ENCODE measurements around the gene BET1L.

The BET1L gene

DNA sequence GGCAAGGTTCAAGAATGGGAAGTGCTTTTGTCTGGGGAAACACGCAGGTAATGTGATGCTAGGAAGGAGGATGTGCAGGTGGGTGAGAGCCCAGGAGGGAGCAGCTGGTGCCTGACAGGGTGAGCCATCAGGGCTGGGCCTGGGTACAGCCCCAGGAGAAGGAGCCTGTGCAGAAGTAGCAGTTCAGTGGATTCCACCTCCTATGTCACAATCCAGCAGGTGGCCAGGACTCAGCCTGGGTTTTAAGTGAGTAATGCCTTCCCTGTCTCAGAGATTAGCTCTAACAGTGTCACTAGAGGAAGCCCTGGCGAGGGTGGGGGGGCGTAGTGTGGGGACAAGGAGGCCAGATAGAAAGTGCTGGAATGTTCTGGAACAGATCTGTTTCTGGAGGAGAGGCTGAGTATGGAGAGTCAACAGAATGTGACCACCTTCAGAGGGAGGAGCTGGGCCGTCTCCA, 8.4 kb upstream of the BET1L start:
- Histone ChIP-seq H3K9ac (ENCODE audit: low read length) (no peak overlapping the region), H3K4me3 (ENCODE audit: low read length) (no peak overlapping the region), H3K27me3 (replicated peaks; ENCODE audit: control insufficient read depth, insufficient read depth, low read length) (no peaks in the 10 kb centered on the region), H3K9me3 (ENCODE audit: control insufficient read depth, low read length) (no peaks in the 10 kb centered on the region), H3K36me3 (ENCODE audit: control insufficient read depth, insufficient read depth, low read length, severe bottlenecking) (peaks cover 58% of the 10 kb centered on the region), H3K4me1 (ENCODE audit: control insufficient read depth, insufficient read depth, low read length) (peaks cover 7% of the 10 kb centered on the region)
- DNase-seq (ENCODE audit: low read depth), result no peak

DNA sequence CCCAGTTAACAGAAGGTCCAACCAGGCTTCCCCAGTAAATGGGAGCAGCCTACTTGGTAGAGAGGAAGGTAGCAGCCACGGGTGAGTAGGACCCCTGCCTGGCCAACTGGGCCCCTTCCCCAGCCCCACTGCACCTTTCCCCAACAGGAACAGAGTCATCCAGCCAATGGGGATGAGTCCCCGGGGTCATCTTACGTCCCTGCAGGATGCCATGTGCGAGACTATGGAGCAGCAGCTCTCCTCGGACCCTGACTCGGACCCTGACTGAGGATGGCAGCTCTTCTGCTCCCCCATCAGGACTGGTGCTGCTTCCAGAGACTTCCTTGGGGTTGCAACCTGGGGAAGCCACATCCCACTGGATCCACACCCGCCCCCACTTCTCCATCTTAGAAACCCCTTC, 6.9 kb upstream of the BET1L start:
- peaks cover 69% of the 10 kb centered on the region for H3K36me3 ChIP-seq (ENCODE audit: control insufficient read depth, insufficient read depth, low read length, severe bottlenecking)

DNA sequence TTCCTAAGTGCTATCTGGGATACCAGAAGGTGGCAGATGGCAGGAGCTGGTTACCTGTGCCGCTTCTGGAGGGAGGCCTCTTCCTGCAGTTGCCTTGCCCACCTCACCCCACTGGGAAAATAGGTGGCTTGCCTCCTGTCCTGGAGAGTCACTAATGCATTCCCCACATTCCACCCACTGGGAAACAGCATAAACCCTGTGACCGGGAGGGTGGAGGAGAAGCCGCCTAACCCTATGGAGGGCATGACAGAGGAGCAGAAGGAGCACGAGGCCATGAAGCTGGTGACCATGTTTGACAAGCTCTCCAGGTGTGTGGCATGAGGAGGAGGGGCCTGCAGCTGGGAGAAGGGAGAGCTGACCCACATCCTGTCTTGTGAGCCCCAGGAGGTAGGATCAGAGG, 5.9 kb upstream of the BET1L start:
- no peak for DNase-seq (ENCODE audit: low read depth)
- Histone ChIP-seq H3K9me3 (ENCODE audit: control insufficient read depth, low read length) (no peaks in the 10 kb centered on the region), H3K27me3 (replicated peaks; ENCODE audit: control insufficient read depth, insufficient read depth, low read length) (no peaks in the 10 kb centered on the region), H3K36me3 (ENCODE audit: control insufficient read depth, insufficient read depth, low read length, severe bottlenecking) (peaks cover 69% of the 10 kb centered on the region), H3K9ac (ENCODE audit: low read length) (no peak overlapping the region), H3K4me1 (ENCODE audit: control insufficient read depth, insufficient read depth, low read length) (peaks cover 21% of the 10 kb centered on the region), H3K4me3 (ENCODE audit: low read length) (no peak overlapping the region)

More for the DNA sequence above, 6.9 kb upstream of the BET1L start:
- Histone ChIP-seq H3K27me3 (replicated peaks; ENCODE audit: control insufficient read depth, insufficient read depth, low read length) (no peaks in the 10 kb centered on the region), H3K9ac (ENCODE audit: low read length) (no peak overlapping the region), H3K4me3 (ENCODE audit: low read length) (no peak overlapping the region), H3K4me1 (ENCODE audit: control insufficient read depth, insufficient read depth, low read length) (peaks cover 21% of the 10 kb centered on the region), H3K9me3 (ENCODE audit: control insufficient read depth, low read length) (no peaks in the 10 kb centered on the region)
- DNase-seq (ENCODE audit: low read depth), result no peak

DNA sequence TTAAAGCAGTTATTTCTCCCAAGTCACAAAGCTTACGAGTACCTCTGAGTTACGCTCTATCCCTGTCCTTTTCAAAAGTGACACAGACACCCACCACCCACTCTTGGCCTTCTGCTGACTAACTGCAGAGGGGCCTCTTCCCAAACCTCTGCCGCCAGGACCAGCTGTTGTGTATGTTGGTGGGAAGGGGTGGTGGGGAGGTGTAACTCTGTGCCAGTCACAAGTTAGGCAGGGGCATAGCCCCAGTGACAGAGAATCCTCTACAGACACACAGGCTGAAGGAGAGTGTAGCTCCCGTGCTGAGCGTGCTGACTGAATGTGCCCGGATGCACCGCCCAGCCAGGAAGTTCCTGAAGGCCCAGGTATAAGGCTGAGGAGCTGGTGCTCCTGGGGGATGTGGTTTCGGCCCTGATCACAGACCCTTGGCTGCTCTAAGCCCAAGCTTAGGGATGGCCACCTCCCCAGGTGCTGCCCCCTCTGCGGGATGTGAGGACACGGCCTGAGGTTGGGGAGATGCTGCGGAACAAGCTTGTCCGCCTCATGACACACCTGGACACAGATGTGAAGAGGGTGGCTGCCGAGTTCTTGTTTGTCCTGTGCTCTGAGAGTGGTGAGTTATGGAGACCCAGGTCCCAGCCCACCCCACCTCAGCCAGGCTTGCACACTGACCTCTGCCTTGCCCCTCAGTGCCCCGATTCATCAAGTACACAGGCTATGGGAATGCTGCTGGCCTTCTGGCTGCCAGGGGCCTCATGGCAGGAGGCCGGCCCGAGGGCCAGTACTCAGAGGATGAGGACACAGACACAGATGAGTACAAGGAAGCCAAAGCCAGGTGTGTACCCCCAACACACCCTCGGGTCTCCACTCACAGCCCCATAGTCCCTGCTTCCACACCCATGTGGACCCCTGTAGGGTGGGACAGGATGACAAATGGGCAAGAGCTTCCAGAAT, 5.2 kb upstream of the BET1L start:
- H3K36me3 ChIP-seq (ENCODE audit: control insufficient read depth, insufficient read depth, low read length, severe bottlenecking), result peaks cover 69% of the 10 kb centered on the region
- no peak overlapping the region for H3K4me3 ChIP-seq (ENCODE audit: low read length)
- DNase-seq (ENCODE audit: low read depth), result no peak
- H3K9me3 ChIP-seq (ENCODE audit: control insufficient read depth, low read length), result no peaks in the 10 kb centered on the region
- no peaks in the 10 kb centered on the region for H3K27me3 ChIP-seq (replicated peaks; ENCODE audit: control insufficient read depth, insufficient read depth, low read length)
- peaks cover 21% of the 10 kb centered on the region for H3K4me1 ChIP-seq (ENCODE audit: control insufficient read depth, insufficient read depth, low read length)
- no peak overlapping the region for H3K9ac ChIP-seq (ENCODE audit: low read length)

DNA sequence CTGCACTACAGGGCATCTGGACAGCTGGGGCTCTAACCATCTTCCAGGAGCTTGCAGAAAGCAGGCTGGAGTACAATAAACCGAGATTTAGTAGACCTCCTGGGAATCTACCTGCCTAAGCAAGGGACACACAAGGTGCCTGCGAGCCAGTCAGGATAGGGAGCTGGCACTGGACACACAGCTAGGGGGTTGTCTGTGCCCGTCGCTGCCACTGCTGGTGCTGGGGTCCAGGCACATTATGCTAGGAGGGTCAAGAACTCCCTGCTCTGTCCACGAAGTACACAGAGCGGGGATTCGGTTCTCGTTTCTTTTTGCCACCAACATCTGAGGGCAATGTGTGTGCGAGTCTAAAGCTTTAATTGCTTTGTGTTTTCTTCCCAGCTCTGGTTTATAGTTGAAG, 4.5 kb upstream of the BET1L start:
- Histone ChIP-seq H3K27me3 (replicated peaks; ENCODE audit: control insufficient read depth, insufficient read depth, low read length) (no peaks in the 10 kb centered on the region), H3K36me3 (ENCODE audit: control insufficient read depth, insufficient read depth, low read length, severe bottlenecking) (peaks cover 68% of the 10 kb centered on the region), H3K4me1 (ENCODE audit: control insufficient read depth, insufficient read depth, low read length) (peaks cover 21% of the 10 kb centered on the region), H3K9me3 (ENCODE audit: control insufficient read depth, low read length) (no peaks in the 10 kb centered on the region), H3K9ac (ENCODE audit: low read length) (no peak overlapping the region), H3K4me3 (ENCODE audit: low read length) (no peak overlapping the region)
- DNase-seq (ENCODE audit: low read depth), result no peak

DNA sequence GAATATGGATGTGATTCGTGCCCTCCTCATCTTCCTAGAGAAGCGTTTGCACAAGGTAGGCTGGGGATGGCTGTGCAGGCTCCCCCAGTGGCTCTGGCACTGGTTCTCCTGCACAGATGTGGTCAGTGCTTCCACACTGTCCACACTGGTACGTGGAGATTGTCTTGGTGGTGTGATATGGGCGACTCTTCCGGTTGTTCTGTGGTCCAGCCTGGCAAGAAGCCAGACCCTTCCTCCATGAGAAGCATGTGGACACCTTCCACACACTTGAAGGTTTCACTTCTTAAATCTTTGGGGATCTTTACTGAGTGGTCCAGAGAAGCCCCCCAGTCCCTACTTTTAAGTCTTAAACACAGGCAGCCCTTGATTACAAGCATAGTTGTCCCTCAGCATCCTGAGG, 4.1 kb upstream of the BET1L start:
- Histone ChIP-seq H3K9ac (ENCODE audit: low read length) (peak overlapping the region; percentile 100), H3K4me3 (ENCODE audit: low read length) (no peak overlapping the region), H3K9me3 (ENCODE audit: control insufficient read depth, low read length) (no peaks in the 10 kb centered on the region), H3K36me3 (ENCODE audit: control insufficient read depth, insufficient read depth, low read length, severe bottlenecking) (peaks cover 64% of the 10 kb centered on the region), H3K27me3 (replicated peaks; ENCODE audit: control insufficient read depth, insufficient read depth, low read length) (no peaks in the 10 kb centered on the region), H3K4me1 (ENCODE audit: control insufficient read depth, insufficient read depth, low read length) (peaks cover 23% of the 10 kb centered on the region)
- DNase-seq (ENCODE audit: low read depth), result no peak

DNA sequence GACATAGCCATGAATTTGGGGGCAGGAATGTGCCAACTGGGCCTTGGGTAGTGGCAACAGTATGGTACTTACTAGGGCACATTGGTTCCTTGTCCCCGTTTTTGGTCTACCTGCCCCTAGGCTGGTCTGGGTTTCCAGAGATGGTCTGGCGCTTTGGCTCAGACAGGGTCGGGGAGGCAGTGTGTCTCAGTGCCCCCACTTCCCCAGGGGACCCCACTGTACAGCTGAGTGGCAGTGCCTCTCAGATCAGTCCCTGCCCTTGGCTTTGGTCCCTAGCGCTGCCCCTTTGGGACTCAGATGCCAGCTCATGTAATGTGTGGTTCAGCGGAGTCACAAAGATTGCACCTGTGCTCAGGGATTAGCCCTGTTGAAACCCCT, 3.6 kb upstream of the BET1L start:
- H3K36me3 ChIP-seq (ENCODE audit: control insufficient read depth, insufficient read depth, low read length, severe bottlenecking), result peaks cover 59% of the 10 kb centered on the region
- no peaks in the 10 kb centered on the region for H3K27me3 ChIP-seq (replicated peaks; ENCODE audit: control insufficient read depth, insufficient read depth, low read length)
- peaks cover 28% of the 10 kb centered on the region for H3K4me1 ChIP-seq (ENCODE audit: control insufficient read depth, insufficient read depth, low read length)
- peak overlapping the region; percentile 100 for H3K9ac ChIP-seq (ENCODE audit: low read length)
- no peaks in the 10 kb centered on the region for H3K9me3 ChIP-seq (ENCODE audit: control insufficient read depth, low read length)
- peak overlapping the region; percentile 99 for H3K4me3 ChIP-seq (ENCODE audit: low read length)
- DNase-seq (ENCODE audit: low read depth), result no peak

DNA sequence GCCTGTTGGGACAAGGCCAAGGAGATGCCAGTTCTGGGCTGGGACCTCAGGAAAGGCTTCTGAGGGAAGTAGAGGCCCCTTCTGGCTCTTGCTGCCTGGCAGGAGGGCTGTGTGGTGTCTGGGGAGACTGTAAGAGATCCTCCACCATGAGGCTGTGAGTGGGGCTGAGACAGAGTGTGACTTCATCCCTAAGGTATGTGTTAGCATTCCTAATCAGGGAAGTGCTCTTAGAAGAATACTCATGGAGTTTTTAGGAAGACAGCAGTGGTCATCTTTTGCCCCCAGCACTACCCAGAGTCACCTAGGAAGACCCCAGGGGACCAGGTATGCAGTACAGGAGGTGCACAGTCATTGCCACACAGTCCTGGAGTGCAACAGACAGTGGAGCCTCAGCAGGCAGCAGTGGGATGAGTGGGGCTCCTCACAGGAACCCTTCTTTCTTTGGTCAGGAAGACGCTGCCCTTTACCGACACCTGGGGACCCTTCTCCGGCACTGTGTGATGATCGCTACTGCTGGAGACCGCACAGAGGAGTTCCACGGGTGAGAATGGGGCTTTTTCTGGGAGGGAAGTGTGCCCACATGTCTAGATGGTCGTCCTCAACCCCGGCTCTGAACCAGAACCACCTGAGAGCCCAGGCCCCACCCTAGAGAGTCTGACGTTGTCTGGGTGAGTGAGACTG, 3.1 kb upstream of the BET1L start:
- peak overlapping the region; percentile 100 for H3K9ac ChIP-seq (ENCODE audit: low read length)
- peak; percentile 66 for DNase-seq (ENCODE audit: low read depth)
- no peaks in the 10 kb centered on the region for H3K27me3 ChIP-seq (replicated peaks; ENCODE audit: control insufficient read depth, insufficient read depth, low read length)
- peak overlapping the region; percentile 99 for H3K4me3 ChIP-seq (ENCODE audit: low read length)
- H3K36me3 ChIP-seq (ENCODE audit: control insufficient read depth, insufficient read depth, low read length, severe bottlenecking), result peaks cover 58% of the 10 kb centered on the region
- H3K4me1 ChIP-seq (ENCODE audit: control insufficient read depth, insufficient read depth, low read length), result peaks cover 33% of the 10 kb centered on the region
- no peaks in the 10 kb centered on the region for H3K9me3 ChIP-seq (ENCODE audit: control insufficient read depth, low read length)

DNA sequence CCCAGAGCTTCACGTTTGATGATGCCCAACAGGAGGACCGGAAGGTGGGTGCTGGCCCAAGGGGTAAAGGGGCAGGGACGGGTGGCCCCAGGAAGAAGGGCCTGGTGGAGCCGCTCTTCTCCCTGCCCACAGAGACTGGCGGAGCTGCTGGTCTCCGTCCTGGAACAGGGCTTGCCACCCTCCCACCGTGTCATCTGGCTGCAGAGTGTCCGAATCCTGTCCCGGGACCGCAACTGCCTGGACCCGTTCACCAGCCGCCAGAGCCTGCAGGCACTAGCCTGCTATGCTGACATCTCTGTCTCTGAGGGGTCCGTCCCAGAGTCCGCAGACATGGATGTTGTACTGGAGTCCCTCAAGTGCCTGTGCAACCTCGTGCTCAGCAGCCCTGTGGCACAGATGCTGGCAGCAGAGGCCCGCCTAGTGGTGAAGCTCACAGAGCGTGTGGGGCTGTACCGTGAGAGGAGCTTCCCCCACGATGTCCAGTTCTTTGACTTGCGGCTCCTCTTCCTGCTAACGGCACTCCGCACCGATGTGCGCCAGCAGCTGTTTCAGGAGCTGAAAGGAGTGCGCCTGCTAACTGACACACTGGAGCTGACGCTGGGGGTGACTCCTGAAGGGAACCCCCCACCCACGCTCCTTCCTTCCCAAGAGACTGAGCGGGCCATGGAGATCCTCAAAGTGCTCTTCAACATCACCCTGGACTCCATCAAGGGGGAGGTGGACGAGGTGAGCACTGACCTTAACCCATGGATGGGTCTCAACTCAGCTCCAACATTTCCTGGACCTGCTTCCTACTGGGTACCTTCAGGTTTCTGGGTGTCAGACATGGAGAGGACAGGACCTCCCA, 2.3 kb upstream of the BET1L start:
- Histone ChIP-seq H3K4me1 (ENCODE audit: control insufficient read depth, insufficient read depth, low read length) (peaks cover 38% of the 10 kb centered on the region), H3K27me3 (replicated peaks; ENCODE audit: control insufficient read depth, insufficient read depth, low read length) (no peaks in the 10 kb centered on the region), H3K9me3 (ENCODE audit: control insufficient read depth, low read length) (no peaks in the 10 kb centered on the region), H3K9ac (ENCODE audit: low read length) (peak overlapping the region; percentile 100), H3K4me3 (ENCODE audit: low read length) (peak overlapping the region; percentile 99), H3K36me3 (ENCODE audit: control insufficient read depth, insufficient read depth, low read length, severe bottlenecking) (peaks cover 60% of the 10 kb centered on the region)
- DNase-seq (ENCODE audit: low read depth), result peak; percentile 12

DNA sequence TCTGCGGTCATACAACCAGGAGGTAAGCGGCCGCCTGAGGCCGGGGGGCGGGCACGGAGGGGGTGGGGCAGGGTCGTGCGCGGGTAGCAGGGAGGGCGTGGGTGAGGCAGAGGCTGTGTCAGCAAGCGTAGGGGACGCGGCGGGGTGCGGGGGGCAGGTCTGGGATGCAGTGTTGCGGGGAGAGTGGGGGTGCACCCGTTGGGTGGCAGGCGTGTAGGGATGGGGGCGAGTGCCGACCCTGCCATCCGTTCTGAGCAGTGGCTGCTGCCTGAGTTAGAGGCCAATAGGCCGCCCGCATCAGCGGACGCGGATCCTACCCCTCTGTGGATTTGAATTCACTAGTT, 1.7 kb upstream of the BET1L start:
- no peaks in the 10 kb centered on the region for H3K27me3 ChIP-seq (replicated peaks; ENCODE audit: control insufficient read depth, insufficient read depth, low read length)

More for the DNA sequence above, 1.7 kb upstream of the BET1L start:
- Histone ChIP-seq H3K9me3 (ENCODE audit: control insufficient read depth, low read length) (no peaks in the 10 kb centered on the region), H3K9ac (ENCODE audit: low read length) (peak overlapping the region; percentile 100), H3K36me3 (ENCODE audit: control insufficient read depth, insufficient read depth, low read length, severe bottlenecking) (peaks cover 60% of the 10 kb centered on the region), H3K4me3 (ENCODE audit: low read length) (peak overlapping the region; percentile 99), H3K4me1 (ENCODE audit: control insufficient read depth, insufficient read depth, low read length) (peaks cover 45% of the 10 kb centered on the region)
- no peak for DNase-seq (ENCODE audit: low read depth)

Data from adipocyte (in vitro differentiated cells).